Medulla oblongata (tissue), 1 donor: ENCODE data around the gene HP1BP3.
A peak's percentile ranks its signal among the peaks of the same experiment; 100 is the strongest.
"Not testable (repeated sequence)": the region's sequence is repeated elsewhere in the genome, so short reads cannot be mapped to it uniquely, and the experiment has no call there.

Experiments
- DNase-seq: peaks from one replicate; pipeline ENCODE4 v3.0.0-alpha.2; 2015; ENCODE audit errors: extremely low spot score

The HP1BP3 gene

DNA sequence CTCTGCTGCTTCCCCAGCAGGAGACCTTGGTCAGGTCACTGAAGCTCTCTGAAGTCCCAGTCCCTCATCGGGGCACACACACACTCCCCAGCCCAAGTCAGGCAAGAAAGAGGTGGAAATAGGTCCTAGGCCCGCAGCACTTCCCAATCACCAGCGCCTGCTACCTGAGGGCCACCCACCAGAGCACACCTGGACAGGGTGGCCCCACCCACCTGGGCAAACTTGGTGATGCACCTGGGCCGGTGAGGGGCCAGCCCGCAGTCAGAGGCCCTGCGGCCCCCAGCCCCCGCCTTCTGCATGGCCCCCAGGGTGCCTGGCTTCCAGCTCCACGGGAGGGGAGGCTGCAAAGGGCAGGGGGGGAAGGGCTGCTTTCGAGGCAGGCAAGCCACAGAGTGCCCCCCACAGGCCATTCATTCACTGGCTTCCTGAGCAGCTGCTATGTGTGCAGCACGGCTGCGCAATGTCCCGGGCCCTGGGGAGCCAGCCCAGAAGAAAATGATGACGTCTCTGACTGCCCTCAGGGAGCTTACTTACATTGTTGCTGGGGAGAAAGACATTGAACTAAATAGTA is 59.3 kb downstream of the HP1BP3 start:
- DNase-seq, result no peak

DNA sequence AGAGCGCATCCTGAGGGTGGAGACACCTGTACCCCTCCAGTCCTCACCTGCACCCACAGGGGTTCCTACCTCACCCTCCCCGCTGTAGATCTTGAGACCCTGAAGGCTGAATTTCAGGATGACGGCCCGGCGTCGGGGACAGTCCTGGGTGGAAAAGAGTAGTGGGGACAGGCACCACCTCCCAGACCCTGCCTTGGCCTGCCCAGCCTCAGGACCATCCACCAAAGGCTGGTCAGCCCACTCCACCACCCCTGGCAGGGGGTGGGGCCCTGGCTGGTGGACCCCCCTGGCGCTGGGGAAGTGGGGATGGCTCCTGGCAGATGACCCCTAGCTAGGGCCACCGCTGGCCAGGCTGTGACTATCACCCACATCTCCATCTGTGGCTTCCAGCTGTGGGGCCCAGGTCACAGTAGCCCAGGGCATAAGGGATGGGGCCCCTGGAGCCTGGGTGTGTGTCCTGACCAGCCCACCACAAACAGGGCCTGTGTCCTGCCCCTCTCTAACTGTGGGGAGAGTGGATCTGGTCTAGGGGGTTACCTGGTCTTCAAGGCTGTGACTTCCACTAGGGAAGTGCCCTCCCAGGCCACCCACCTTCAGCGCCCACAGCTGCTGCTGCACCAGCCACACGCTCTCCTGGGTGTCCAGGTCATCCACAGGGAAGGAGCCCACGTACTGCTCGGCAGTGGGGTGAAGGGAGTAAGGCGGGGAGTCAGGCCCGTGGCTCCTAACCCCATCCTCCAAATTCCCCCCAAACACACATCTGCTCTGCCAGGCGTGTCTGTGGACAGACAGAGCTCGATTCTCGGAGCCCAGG is 60.0 kb downstream of the HP1BP3 start:
- DNase-seq, result no peak

DNA sequence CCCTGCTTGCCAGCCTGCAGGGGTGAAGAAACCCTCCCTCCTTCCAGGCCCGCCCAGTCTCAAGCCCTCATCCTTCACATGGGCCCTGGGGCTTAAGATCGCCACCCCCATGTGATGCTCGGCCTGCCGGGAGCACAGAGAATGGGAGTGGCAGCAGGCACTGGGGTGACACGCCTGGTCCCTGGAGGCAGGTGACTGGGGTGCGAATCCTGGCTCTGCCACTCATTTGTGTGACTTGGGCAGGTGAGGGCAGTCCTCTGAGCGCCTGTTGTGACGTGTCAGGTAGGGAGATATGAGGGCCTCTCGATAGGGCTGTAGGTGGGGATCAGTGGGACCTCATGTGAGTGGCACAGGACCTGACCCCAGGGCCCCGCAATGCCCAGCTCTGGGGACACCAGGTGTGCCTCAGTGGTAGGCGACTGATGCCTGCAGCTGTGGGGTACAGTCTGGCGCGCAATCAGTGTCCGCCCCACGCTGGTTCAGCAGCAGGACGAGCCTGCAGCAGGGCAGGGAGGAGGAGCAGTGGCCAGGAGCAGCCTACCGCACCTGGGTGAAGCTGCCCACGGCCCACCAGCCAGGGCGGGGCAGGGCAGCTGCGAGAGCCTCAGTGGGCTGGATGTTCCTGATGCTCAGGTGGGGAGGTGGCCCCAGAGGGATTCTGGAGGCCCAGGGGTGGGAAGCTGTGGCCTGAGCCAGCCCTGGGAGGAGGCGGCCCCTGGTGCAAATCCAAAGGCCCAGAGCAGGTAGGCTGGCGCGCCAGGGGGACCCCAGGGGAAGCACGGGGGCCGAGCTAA is 60.8 kb downstream of the HP1BP3 start:
- no peak for DNase-seq

DNA sequence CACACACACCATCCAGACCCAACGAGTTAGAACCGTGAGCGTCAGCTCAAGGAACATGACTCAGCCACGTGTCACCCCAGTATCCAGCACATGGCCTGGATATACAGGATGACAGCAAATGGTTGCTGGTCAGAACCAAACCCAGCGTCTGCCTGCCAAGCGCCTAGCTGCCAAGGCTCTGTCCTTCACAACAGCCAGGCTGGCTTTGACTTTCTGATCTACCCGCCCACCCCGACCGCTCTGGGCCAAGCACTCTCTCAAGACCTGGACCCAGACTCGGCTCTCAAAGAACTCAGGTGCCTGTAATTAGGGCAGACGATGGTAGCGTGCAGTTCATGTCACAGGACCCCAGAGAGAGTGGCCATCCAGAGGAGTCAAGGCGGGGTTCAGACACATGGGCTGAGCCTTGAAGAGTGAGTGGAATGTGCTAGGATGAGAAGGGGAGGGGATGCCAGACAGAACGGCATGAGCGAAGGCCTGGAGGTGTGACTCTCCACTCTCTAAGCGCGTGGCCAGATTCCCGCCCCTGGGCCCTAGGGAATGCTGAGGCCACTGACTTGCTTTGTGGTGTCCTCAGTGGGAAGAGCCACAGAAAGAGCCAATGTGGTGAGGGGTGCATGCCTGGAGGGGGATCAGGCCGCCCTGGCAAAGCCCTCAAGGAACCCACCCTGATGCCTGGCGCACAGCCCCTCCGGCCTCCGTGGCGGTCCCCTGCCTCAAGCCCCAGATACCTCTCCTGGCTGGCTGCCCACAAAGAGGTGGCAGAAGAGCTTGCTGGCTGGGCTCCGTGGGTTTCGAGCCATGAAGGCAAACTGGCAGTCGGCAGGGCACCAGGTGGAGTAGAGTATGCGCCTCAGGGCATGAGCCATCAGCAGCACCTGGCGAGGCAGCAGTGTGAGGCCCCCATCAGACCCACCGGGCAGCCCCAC is 61.7 kb downstream of the HP1BP3 start:
- no peak for DNase-seq

DNA sequence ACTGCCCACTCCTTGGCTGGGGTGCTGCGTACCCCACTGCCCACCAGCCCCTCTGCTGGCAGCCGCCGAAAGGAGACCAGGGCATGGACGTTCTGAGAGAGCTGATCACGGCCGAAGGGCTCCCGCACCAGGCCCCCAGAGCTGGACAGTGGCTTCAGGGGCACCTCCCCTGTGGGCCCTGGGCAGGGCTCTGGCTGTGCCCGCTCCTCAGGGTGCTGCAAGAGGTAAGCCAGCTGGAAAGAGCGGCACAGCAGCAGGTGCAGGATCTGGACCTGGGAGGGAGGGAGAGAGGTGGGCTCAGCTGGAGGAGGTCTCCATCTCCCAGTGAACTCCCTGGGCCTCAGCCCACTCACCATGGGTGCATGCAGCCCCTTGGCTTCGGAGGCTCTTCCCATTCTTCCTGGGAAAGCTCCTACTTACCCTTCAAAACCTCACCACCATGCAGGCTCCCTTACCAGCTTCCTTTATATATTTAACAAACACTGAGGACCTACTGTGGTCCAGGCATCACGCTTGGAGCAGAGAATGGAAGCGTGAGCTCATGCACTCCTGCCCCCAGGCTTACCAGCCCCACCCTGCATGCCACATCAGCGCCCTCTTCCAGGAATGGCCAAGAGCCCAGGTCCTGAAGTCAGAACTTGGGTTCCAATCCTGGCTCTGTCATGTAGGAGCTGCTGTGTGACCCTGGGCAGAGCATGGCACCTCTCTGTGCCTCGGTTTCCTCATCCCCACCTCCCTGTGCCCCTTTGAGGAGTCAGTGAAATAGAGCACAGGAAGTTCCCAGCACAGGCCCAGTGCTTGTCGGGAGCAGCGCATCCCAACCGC is 62.5 kb downstream of the HP1BP3 start:
- no peak for DNase-seq

DNA sequence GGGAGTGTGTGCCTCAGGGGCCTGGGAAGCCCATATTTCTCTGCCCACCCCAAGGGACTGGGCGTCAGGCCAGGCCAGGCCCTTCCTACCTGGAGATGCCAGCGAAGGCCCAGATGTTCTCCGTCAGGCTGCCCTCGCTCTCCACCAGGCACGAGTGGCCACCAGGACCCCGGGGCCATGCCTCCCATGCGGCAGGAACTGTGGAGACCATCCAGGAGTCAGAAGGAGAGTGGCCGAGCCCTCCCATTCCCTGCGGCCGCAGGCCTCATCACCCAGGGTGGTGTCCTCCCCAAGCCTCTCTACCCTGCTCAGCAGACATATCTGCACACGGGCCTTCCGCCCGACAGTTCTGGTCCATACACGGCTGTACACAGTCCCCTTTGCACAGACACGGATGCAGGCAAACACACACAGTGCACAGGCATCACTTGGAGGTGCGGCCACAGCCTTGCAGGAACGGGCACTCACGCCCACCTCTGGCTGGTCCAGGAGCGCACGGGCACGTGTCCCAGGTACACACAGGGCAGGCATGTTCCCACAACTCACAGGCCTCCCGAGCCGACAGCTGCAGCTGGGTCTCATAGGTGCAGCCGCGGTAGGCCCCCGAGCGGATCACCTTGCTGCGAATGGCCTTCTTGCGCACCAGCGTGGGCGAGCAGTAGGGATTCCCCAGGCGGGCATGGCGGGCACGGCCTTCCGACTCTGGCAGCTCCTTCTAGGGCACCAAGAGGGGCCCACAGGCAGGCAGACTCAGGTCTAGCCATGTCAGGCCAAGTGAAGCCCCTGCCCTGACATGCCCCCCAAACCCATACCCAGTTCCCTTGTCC is 63.4 kb downstream of the HP1BP3 start:
- no peak for DNase-seq

DNA sequence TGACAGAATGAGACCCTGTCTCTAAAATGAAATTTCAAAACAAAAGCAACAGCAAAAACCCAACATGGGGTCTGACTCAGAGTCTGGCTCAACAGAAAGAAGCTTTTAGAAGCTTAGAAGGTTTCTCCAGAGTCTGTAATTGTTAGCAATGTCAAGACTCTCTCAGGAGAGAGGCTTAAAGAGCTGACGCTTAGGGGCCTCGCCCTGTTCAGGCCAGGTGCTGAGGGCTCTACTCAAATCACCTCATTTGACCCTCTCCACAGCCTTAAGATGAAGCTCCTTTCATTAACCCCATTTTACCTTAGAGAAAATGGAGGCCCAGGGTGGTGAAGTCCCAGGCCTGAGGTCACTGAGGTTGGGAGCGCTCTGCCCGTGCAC is 64.0 kb downstream of the HP1BP3 start:
- no peak for DNase-seq

DNA sequence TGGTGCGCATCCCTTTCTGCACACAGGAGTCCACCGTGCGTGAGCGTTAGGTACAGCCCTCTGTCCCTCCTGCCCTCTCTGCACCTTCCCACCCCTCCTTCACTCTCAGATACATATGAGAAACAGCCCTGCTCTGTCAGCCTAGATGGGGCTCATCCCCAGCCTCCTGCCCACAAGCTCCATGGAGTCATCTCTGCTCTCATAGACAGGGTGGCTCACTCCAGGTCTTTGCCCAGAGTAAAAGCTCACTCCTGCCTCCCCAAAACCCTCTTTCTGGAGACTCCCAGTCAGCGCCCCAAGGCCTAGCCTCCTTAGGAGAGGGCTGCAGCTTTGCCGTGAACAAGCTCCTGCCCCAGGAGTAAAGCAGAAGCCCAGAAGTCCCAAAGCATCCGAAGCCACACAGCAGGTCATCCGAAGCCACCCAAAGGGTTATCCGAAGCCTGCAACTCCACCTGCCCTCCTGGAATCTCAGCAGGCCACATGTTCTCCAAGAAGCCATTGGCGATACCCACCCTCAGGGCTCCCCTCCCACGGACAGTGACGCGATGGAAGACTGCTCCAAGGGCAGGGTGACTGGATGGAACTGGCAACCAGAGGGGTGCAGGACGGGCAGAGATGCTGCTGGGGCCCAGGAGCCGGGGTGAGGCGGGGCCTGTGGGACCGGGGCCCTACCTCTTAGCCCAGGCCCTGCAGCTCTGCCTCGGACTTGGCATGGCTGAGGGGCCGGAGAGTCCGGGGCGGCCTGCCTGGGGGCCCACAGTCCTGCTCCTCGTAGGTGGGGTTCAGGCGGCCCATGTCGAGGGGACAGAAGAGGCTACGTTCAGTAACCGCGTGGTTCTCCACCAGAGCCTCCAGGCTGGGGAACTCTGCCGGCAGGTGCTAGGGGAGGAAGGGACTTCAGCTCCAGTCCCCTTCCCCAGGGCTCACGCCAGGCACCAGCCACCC is 65.7 kb downstream of the HP1BP3 start:
- no peak for DNase-seq

DNA sequence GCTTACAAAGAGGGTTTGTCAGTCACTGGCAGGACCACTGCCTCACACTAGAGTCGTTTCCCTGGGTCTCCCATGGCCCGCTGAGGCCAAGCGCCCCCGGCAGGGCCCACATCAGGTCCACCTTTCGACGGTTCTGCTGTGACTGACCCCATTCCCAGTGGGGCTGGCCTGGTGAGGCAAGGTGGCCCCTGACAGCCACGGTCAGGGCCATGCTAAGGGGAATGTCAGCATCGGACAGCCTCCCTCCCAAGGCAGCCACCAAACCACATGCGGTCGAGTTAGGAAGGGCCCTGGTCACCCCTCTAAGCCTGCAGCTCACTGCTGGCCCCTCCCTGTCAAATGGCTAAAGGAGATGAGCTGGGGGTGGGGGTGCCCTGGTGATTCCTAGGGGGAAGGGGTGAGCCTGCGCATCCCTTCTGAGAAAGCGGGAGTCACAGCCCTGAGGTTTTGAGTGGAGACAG is 66.4 kb downstream of the HP1BP3 start:
- DNase-seq, result no peak

DNA sequence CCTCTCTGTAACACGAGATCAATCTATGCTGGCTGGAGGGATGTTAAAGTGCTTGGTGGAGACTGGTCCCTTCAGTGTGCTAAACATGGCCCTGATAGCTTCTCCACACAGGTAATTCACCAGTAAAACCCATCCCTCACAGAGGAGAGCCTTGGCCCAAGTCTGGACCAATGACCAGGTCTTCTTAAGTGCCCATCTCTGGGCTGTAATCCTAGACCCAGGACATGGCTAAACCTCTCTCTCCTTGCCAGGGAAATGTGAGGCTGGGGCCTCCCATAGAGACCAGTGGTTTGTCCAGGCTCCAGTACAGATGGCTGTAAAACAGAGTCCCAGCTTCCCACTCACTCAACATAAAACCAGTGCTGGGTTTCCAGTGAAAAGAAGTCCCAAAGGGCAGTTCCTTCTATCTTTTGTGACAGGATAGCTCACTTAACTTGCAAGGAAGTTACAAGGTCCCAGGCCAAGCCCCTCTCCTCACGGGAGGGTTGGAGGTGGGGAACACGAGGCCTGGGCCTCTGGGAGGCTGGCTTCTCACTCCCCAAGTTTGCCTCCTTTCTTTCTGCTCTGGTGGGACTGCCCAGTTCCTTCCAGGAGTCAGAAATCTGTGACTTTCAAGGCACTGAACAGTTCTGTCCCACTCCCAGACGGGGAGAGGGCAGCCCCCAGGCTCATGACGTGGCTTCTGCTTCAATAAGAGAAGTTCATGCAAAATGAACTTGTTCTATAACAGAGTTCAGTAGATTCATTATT is 67.1 kb downstream of the HP1BP3 start:
- no peak for DNase-seq

DNA sequence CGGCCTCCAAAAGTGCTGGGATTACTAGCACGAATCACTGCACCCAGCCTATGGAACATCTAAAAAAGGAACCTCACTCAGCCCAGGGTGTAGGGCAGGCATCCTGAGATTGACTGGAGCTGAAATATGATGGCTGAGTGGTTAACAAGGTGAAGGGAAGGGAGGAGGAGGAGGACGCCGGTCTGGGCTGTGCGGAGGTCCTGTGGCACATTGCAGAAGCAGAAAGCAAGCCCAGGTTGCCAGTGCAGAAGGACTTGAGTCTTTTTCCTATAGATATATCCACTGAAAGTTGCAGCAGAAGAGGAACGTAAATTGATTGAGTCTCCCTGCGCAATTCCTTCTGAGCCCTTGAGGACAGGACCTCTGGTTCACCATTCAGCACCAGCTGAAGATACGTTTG is 67.8 kb downstream of the HP1BP3 start:
- no peak for DNase-seq

DNA sequence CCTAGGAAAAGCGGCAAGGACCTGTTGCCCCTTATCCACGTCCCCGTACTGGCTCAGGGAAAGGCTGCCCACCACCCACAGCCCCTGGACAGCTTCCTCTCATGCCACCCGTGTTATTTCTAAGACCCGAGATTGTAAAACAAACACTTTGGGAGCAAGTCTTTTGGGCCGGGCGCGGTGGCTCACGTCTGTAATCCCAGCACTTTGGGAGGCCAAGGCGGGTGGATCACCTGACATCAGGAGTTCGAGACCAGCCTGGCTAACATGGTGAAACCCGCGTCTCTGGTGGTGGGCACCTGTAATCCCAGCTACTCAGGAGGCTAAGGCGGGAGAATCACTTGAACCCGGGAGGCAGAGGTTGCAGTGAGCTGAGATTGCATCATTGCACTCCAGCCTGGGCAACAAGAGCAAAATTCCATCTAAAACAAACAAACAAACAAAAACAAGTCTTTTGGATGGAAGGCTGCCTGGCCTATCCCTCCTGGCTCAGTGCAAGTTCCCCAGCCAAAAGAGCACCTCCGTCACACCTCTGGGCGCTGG is 68.7 kb downstream of the HP1BP3 start:
- DNase-seq, result not testable (repeated sequence)

DNA sequence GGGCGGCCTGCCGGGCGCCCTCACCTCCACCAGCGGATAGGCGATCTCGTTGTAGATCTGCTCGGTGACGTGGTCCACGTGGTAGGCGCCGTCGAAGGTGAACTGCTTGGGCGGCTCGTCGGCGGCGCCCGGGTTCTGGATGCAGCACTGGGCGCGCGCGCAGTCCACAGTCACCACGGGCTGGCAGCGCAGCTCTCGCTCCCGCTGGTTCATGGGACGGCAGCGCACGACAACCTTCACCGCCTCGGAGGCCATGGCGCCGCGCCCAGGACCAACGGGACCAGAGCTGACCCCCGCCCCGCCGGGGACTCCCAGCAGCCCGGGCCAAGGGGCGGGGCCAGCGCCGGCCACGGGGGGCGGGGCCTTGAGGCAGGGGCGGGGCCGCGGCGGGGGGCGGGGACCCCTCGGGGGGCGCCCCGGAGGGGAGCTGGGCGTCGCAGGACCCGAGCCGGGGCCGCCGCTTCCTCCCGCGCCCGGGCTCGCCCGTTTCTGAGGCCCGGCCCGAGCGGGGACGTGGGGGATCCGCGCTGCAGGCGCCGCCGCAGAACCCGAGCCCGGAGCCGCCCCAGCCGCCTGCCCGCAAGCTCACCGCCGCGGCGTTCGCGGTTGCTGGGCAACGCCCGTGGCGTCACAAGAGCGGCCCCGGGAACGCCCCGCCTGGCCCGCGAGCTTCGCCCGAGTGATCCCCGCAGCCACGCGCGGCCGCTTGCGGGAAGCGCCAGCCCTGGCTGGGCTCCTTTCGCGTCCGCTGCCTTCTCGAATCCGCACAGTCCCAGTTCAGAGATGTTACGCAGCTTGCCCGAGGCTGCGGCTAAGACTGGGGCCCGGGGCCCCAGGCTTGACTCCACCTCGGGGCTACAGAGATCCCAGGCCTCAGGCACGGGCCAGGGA is 69.4 kb downstream of the HP1BP3 start, which contains the start of gene KIF17:
Gene KIF17 (minus strand): TSS at position 556 of the 891 bp plus-strand sequence. CDS start 301 bp downstream, at position 255.
- DNase-seq, result peak; percentile 52

DNA sequence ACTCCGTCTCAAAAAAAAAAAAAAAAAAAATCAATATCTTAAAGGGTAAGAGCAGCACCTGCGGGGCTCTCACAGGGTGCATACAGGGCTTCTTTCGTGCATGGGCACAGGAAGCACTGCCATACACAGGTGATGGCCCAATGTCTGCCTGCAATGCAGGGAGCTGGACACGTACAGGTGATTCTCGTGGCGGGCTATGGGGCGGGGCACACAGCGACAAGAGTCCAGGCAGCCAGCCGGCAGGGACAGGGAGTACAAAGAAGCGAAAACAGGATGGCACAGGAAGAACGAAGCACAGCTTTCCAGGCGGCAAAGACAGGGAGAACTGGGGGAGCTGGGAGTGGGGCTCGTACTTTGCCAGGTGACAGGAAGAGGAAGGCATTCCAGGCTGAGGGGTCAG is 70.9 kb downstream of the HP1BP3 start:
- no peak for DNase-seq

DNA sequence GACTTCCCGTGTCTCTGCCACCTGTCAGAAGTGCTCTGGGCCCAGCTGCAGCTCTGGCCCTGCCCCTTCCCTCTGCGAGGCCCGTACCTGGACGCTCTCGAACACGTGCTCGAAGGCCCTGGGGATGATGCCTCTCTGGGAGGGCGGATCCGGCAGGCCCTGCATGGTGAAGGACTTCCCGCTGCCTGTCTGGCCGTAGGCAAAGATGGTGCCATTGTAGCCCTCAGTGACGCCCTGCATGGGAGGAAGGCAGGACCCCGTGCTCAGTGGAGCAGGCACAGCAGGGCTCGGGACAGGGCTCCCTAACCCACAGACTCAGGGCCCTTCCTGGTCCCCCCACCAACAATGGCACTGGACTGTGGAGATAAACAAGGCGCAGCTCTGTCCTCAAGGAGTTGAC is 71.7 kb downstream of the HP1BP3 start:
- DNase-seq, result no peak

DNA sequence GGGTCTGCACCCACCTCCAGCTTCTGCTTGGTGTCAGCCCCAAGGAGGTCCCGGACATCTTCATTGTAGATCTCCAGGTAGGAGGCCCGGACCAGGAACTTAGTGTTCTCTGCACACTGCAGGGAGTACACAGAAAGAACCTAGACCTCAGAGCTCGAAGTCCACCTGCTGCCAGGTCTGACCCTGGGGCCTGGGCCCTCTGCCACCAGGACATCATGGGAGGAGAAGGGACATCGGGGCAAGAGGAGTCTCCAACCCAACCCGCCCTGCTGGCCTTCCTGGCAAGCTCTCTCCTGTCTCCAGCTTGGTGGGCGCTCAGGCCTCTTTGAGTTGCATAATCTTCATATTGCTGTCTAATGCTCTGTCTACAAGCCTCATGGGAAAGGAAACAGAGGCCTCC is 73.7 kb downstream of the HP1BP3 start:
- DNase-seq, result no peak

DNA sequence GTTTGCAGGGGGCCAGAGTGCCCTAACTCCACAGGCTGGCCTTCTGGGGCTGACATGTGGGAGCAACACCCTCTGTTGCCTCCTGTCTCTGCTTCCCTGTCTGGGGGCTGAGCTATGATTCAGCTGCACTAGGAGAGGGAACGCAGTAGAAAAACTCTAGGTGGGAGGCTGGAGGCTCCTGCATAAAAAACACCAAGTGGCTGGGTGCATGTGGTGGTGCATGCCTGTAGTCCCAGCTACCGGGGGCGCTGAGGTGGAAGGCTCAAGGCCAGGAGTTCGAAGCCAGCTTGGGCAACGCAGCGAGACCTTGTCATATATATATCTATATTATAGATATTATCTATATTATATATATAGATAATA is 74.9 kb downstream of the HP1BP3 start:
- DNase-seq, result no peak
